Activated naive CD4-positive, alpha-beta T cell treated with Interleukin-2 at 50 U/mL for 16 hours (primary cell): ENCODE data around the gene FARS2.

ENCODE experiments used
- DNase-seq: peaks from one replicate; pipeline ENCODE4 v3.0.0-alpha.2; 2020

FARS2 gene

DNA sequence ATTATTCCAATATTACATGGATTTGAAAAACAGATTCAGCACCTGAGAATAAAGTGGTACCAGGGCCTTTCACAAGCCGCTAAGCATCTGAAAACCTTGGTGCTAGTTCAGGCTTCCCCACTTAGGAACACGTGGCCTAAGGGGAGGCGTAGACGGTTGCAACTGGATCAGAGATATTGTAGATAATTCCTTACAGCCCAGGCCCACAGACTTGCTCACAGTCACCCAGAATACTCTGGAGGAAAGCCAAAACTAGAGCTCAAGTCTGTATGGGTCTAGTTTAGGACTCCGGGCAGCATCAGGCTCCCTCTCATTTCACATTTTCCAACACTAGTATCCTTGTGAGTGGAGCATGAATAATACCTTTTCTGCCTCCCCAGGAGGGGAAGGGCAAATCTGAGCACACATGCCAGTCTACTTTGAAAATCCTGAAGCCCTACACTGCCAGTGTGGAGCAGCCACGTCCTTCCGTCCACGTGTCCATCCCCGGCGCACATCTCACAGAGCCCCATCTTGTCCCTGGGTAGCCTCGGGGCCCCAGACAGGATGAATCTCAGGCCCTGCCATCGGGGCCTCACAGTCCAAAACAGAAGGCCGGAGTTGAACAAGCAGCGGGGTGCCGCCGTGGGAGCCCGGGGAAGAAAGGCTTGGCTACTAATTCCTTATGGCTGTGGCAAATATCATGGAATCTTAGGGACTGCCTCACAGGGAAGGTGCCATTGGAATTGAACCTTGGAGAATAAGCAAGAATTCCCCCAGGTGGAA, 446.1 kb downstream of the FARS2 start:
- no peak for DNase-seq

DNA sequence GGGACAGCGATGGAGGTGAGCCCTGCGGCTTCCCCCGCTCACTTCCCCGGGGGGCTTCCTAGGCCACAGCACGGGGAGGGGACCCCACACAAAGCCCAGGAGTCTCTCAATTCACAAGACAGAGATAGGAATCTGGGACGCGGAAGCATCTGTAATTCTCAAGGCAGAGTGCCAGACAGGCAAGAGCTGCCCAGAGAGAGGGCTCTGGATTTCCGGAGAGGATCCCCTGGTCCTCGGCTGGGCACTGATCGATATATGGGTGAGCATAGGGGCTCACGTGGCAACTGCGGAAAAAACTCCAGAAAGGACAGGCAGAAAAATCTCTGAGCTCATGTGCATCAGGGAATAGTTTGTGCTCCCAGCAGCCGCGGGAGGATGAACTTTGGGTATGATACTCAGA, 449.2 kb downstream of the FARS2 start:
- no peak for DNase-seq

DNA sequence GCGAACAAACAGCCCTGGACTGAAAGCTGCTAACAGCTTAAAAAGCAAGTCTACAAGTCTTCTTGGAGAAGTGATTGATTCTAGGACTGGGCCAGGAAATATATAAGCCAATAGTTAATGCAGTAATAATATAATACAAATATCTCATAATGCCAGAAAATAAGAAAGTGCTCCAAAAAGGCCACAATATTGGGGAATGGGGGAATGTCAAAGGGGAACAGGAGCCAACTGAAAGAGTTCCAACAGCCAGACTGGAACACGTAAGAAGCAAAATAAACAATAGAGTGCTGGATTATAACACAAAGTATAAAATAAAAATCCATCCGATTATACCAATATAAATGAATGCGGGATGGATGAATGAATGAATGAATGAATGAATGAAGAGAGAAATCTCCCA, 449.6 kb downstream of the FARS2 start:
- no peak for DNase-seq

DNA sequence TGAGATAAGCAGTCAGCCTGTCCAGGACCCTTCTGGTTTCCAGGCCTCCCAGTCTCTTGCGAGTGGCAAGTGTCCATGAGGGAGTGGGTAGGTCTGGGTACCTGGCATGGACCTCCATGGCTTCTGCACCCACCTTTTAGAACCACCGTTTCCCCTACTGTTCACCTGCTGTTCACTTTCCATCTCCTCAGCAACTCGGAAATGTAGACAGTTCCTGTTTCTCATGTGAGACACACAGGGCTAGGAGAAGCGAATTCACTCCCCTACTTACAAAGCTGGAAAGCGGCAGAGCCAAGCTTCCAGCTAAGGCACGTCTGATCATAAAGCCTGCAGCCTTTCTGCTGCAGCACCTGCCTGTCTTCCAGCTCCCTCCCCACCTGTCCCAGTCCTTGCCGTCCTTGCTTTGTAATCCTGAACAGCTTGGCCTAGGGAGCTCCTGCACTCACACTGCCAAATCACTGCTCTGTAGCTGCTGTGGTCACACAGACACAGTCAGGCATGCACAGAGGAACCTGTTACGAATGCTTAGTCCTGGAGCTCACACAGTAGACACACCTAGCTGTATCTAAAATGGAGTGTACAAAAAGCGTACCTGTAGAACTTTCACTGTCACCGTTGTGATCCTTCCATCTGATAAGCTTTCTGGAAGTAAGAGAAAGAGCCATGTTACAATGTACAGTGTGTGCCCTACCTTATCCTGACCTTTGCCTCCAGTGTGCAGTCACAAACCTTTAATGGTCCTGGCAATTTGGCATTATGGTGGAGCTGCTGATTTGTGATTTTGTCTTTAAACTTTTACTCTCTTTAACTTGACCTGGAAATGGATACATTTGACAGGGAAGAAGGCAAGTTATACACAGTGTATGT, 451.3 kb downstream of the FARS2 start:
- DNase-seq: no peak

DNA sequence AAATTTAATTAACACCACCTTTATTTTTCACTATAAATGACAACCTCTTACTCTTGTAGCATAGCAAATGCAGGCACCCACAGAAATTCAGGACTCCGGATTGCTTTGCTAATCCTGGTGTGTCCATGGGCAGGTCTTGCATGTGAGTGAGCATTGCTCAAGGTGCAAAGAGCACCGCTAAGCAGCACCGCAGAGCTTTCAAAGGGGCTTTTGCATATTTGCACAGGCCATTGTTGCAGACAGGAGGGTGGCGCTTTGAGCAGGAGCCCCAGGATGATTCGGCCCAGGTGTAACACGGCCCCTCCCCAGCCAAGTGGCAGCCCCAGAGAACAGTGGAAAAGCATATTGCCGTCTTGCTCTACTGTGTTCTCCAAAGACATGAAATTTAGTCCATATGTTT, 452.2 kb downstream of the FARS2 start:
- DNase-seq: no peak

DNA sequence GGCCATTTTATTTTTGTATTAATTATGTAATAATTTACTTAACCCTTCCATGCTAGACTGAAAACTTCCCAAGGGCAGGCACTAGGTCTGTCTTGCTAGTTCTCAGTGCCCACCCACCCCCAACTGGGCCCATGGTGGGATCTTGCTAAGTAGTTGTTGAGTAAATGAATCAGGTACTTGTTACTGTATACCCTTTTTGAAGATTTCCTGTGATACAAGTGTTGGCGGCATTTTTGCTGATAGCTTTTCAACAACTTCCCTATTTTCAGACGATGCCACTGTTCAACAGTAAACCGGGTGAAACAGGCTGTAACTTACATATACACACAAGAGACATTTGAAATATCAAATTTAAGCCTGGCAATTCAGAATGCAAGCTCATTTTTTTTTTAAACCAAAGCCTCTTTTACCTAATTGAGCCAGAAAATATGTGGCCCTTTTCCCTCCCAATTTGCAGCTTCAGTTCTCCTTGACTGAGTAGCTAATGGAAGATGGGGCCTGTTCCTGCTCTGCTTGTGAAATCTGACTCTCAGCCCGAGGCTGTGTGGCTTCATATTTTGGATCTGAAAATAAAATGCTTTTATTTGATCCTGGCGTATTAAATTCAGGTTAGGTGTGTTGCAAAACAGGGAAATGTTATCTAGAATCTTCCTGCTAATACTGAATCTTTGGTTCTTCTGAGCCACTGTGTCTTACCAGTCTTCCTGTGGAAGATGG, 457.1 kb downstream of the FARS2 start:
- DNase-seq: no peak

DNA sequence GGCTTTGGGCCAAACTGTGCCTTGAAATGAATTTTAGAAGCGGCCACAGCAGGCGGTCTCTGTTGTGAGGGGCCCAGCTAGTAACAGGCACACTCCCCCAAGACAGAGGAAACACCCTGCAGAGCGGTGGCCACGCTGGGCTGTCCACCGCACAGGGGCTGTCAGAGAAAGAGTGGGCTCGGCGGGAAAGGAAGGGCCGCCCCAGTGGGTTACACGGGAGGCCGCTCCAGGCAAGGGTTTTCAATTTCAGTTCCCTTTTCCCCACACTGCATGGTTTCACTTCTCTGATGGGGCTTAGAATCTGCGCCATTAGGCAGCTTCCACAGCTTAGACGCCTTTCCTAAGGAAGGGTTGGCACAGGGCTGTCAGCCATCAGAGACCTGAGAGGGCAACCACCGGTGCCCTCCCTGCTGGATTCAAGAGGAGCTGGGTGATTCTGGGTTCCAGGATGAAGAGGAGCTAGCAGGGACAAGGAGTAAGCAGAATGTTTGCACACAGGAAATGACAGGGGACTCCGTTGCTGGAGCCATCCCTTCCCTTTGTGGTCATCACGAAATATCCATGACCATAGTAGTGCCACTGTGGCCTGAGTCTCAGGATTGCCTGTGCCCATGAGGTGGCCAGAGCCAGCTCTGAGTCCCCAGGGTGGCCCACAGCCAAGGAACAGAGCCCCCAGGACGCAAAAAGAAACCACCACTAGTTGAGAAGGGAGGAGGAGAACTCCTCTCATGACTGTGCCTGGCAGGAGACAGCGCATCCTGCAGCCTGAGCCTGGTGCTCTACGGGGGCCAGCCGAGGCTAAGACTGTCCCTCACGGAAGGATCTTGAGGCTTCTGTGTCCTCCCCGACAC, 462.8 kb downstream of the FARS2 start:
- no peak for DNase-seq

DNA sequence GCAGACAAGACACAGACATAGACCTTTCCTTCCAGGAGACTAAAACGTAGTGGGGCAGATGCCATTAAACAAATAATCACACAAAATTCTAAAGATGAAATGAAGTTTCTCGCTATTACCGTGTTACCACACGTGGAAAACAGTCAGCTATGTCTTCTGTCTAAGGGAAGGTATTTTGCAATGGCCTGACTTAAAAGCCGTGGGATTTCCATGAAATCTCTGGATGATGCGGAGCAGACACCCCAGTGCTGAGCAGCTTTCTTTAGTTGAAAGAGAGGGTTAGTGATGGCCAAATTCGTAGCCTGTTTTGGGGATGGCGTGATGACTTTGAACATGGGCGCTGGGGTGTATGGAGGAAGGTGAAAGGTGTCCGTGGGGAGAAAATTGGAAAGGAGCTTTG, 463.6 kb downstream of the FARS2 start:
- no peak for DNase-seq

DNA sequence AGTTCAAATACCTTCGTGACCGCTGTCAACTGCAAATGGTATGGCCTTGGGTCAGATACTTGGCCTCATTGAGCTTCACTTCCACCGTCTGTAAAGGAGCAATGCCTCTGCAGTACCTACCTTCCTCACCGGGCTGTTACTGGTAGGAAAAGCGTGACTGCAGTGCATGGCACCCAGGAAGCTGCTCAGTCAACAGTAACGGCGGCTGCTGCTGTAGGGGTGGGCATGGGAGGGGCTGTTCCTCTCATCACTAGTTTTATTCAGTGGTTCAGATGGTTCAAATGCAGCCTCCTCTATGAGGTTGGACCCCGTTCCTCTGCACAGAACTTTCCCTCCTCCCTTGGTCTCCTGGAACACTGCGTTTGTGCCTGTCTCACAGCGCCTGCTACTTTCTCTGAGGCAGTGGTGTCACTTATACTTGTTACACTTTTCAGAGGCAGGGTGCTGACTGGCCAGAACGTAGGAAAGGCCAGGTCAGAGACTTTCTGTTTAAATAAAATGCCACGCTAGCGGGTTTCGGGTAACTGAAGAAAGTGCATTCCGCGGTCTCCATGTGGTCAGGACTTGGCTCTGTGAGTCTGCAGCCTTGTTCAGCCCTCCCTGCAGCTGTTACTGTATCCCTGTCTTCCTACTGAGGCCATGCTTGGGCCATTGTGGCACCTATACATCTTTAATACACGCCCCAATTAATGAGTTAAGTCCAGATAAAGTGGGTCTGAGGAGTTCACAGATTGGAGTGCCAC, 465.8 kb downstream of the FARS2 start:
- no peak for DNase-seq

DNA sequence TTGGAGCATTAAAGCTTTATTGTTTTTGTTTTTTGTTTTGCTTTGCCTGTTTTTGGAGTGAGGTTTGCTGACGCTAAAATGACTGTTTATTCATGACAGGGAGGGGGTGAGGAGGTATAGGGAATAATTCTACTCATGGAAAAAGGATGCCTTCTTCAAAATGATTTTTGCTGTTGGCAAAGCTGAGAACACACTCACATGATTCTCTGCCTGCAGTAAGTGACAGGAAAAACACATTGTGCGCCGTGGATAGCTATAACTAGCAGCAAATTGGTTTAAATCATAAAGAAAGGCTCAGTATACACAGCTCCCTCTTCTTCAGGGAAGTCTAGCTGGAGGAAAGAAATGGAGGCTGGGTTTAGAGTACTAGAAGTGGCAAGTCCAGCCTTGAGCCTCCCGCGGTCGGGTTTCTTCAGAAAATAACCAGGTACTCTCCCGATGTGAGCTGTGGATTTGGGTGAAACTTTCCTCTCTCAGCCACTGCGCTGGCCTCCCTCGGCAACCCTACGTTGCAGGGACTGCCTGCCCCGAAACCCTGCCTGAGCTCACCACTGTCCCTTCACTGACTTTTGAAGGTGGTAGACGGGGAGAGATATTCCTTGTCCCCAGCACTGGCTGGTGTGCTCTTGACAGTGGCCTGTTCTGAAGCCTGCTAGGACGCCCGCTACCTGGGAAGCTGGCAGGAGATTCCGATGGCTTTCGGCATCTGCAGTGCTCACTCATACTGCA, 467.2 kb downstream of the FARS2 start:
- DNase-seq: no peak

DNA sequence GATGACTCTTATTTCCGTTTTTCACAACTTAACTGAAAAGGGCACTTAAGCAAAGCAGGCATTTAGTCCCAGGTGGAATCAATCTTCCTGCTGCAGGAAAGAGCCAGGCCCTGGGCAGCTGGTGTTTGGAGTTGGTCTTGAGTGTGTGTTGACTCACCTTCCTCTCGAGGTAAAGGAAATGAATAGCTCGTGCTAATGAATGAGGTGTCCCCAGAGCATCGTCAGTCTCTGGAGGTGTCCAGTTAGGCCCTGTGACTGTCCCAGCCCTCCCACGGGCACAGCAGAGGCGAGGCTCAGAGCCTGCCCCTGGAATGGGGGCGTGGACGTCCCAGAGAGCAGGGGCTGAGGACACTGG, 467.7 kb downstream of the FARS2 start:
- DNase-seq: no peak

DNA sequence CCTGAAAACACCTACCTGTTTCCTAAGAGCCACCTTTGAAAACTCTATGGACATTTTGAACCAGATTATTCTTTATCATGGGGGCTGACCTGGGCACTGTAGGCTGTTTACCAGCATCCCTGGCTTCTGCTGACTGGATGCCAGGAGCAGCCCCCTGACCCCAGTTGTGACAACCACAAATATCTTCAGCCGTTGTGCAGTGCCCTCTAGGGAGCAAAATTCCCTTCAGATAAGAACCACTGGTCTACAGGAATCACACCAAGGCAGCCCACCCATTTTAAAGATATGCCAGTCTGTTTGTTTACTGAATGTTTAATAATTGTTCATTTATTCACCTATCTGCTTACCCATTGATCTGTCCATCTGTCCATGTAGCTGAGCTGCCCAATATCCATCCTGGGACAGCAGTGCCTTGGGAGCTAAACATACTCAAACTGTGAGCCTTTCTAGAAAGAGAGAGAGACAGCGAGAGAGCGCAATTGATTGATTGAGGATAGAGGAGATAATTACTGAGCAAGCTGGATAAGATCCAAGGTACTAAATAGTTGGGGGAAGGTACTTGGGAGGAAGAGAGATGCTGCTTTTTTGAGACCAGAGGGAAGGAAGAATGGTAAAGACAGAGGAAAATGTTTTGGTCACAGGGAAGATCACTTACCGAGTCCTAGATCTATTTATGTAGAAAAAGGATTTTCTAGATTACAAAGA, 468.7 kb downstream of the FARS2 start:
- no peak for DNase-seq

DNA sequence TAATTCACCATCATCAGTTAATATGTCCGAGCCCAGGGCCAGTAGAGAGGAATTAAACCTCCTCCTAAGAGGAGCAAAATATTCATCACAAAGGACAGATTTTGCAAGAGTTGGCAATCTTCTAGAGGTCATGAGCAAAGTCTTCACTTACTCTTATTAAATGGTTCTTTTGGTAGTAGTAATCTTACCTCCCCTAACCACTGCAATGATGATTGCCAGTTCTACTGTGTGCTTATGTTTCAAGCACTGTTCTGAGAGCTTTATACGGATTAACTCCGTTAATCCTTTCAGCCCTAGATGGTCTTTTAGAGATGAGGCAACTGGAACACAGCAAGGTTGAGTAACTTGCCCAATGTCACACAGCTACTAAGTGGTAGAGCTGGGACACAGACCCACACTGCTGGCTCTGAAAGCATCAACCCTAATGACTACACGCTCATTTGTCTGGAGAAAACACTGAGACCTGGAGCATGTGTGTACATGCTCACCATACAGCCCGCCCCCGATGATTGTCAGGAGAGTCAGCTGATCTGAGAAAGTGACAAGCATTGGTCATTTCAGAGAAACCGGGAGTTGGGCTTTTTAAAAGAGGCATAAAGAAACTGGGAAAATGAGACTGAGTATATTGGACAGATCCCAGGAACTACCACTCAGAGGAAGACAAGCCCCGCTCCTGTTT, 469.4 kb downstream of the FARS2 start:
- no peak for DNase-seq

DNA sequence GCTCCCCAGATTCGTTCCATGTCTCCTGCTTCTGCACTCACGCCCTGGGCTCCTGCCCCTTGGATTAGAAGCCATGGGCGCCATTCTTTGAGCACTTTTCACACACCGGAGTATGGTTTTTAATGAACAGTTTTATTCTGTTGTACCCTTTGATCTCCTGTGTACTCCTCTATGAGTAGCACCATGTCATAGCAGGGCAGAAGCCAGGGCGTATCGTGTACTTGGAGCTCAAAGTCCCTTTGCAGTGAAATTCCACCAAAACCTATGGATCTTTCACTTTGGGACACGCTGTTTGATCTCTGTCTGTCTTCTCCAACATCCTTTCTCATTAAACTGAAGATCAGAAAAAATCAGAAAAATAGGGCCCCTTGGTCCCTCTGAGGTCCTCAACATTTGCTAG, 470.1 kb downstream of the FARS2 start:
- no peak for DNase-seq

DNA sequence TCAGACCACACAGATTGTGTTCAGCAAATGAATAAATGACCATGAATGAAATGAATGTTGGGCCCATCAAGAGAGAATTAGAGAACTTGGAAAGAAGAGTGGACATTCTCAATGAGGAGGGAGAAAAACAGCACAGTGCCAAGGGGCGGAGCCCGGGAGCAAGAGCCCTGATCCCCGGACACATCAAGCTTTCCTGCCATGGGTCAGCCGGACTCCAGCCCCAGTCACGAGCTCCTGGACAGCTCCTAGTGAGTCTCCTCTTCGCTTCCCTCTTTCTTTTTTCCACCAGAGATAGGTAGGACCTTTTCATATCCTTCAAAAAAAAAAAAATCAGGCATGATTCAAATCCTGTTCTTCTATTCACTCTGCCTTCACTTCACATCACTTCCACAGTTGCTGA, 471.2 kb downstream of the FARS2 start:
- DNase-seq: no peak

DNA sequence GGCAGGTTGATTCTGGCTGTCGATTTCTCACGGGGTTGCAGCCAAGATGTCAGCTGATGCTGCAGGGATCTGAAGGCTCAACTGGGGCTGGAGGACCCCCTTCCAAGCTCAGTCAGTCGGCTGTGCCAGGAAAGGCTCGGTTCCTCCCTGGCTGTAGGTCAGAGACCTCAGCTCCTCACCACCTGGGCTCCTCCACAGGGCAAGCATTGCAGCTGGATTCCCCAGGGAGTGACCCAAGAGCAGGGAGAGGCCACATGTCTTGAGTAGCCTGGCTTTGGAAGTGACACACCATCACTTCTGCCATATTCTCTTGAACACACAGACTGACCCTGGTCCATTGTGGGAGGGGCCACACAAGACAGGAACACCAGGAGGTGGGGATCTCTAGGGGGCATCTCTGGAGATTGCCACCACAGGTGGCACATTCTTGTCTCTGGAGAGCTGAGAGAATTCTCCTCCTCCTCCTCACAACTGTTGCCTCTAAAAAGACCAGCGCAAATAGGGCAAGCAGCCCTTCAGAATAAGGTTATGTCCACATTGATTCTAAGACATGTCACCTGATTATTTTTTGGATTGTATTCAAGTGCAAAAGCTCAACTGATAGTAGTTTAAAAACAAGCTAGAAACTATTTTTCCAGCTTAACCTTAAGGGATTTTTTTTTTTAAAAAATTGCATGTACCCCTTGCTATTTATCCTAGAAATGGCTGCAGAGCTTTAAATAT, 474.9 kb downstream of the FARS2 start:
- no peak for DNase-seq

DNA sequence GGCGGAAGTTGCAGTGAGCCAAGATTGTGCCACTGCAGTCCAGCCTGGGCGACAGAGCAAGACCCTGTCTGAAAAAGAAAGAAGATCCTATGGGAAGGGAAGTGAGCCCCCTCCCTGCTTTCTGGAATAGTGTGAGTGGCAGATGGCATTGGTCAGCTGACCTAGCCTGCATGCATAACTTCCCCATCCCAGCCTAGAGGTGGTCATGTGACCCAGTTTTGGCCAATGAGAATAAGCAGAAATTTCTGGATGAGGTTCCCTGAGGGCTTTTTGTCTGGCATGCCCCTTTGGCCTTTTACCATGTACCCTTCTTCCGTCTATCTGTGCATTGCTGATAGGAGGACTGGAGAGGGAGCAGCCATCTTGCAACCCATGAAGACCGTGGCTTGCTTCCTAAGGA, 476.1 kb downstream of the FARS2 start:
- DNase-seq: no peak

DNA sequence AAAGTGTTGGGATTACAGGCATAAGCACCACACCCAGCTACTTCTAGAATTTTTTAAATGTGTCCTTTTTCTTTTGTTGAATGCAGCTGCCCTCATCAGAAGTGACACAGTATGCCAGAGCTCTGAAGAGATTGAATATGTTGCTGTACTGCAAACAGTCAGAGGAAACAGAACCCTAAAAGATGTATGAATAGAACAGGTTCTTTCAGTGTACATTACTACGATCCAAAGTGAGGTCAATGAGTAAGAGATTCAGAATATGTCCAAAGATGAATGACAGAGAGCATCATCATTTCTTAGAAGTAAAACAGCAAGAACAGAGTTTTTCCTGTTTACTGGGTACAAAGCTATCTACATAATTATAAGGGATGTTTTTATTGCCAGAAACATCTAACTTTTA, 476.9 kb downstream of the FARS2 start:
- DNase-seq: no peak

DNA sequence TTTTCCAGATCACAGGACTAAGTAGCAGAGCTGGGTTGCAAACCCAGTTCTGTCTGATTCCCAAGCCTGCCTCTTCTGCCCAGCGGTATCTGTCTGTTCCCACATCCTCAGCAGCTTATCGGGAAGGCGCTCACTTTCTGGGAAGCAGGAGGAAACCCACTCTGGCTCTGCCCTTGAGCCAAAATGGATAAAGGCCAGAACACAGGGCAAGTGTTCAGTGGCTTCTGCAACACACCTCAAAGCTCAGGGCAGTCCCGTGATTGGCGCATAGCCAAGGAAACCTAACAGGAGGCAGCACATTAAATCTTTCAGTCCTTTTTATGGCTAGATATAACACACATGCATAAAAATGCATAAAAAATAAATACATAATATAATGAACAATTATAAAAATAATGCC, 483.2 kb downstream of the FARS2 start:
- DNase-seq: no peak
